ENCODE measurements around the gene CRHR1.

Gene CRHR1

GRCh38 chr17:45883063-45883462 is 98.9 kb downstream of the CRHR1 start:
- H3K36me3 ChIP-seq (ENCODE audit: insufficient read depth, low read length) = no peaks in the 10 kb centered on the region
- no peak overlapping the region for H3K27ac ChIP-seq (ENCODE audit: low read depth, low read length)
- no peaks in the 10 kb centered on the region for H3K27me3 ChIP-seq (ENCODE audit: control insufficient read depth in 1 of 2, insufficient read depth in 2 of 2, low read length in 2 of 2)
- no peak overlapping the region for H3K9ac ChIP-seq (ENCODE audit: low read length)
- H3K9me3 ChIP-seq (ENCODE audit: low read length) = no peaks in the 10 kb centered on the region
- H3K4me1 ChIP-seq (ENCODE audit: insufficient read depth, low read length) = no peaks in the 10 kb centered on the region
- H3K4me3 ChIP-seq (ENCODE audit: low read depth in 1 of 2, low read length in 2 of 2) = no peak overlapping the region

Measured in muscle layer of colon (tissue), 2 donors.